ENCODE measurements around the gene PYCR2.

PYCR2 gene

DNA sequence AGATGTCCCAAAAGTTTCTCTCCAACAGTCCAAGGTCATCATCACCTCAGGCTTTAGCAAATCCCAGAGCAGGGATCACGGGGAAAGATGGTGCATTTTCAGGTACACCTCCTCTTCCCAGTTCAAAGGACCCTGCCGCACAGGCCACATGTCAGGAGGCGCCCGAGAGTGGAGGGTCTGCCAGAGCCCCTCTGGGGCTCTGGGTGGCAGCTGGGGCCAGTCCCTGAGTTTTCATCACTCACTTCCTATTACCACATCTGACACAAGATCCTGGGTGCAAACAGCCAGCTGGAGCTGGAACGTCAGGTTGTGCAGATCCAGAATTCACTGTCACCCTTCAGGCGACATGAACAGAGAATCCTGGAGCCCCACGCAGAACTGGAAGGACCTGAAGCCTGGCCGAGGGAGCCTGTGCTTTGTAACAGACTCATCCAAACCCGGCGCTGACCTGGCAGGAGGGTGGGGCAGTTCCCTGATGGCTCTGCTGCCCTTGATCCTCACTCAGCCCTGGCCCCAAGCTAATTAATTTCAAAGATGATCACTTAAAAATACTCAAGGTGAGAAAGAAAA lies 50.7 kb downstream of the PYCR2 start:
- DNase-seq, result no peak

- DNase-seq, result no peak
These were observed 52.0 kb downstream of the PYCR2 start for GRCh38 chr1:225872075-225872430.

GRCh38 chr1:225871359-225872074 lies 52.5 kb downstream of the PYCR2 start:
- no peak for DNase-seq

DNA sequence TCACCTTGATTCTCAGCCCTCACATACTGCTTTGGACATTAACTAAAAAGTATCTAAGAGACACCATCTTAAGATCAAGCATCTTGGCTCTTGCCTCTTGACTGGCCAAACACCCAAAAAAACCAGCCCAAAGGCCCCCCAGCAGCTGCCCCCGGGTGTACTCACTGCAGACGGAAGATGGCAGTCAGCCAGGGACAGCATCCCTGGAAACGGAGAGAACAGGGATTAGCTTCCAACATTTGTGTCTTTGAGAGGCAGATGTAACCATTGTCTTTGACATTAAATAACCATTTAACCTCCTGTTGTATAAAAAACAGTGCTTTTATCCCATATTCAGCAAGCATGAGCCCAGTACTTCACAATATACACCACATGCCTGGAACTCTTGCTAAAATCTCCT lies 53.1 kb downstream of the PYCR2 start:
- DNase-seq, result no peak
